Left lung (tissue), 10 donors: ENCODE measurements around the gene GTSE1. TPM values are rescaled to one million over a fixed set of nuclear protein-coding genes. Genes with fewer than 3 reads are reported as not detected.

Source experiments
- ATAC-seq: fragments of 200-7000 bp; cut with Tn5 transposase; one replicate; pipeline ENCODE4 v1.9.1; 2020; ENCODE audit warnings: moderate library complexity
- DNase-seq, 4 donors: peaks; one replicate each; pipeline ENCODE4 v3.0.0-alpha.2; 2013 to 2020
- H3K27ac ChIP-seq, 2 donors: fragments of 200-600 bp; sonication (generic) in 1 of 2; one replicate each; pipeline versions ENCODE4 v1.5.0 to v1.8.0; 2020 to 2021
- H3K27me3 ChIP-seq, 2 donors: fragments of 200-600 bp; sonication (generic) in 1 of 2; one replicate each; pipeline versions ENCODE4 v1.5.0 to v1.8.0; 2020 to 2021
- H3K36me3 ChIP-seq, 2 donors: fragments of 200-600 bp; sonication (generic) in 1 of 2; one replicate each; pipeline versions ENCODE4 v1.5.0 to v1.8.0; 2020 to 2021
- H3K4me1 ChIP-seq, 2 donors: fragments of 200-600 bp; one replicate each; pipeline ENCODE4 v1.8.0; 2021
- H3K4me3 ChIP-seq, 2 donors: fragments of 200-600 bp; sonication (generic) in 1 of 2; one replicate each; pipeline versions ENCODE4 v1.5.0 to v1.8.0; 2020 to 2021; ENCODE audit warnings: mild to moderate bottlenecking in 1 of 2
- H3K9me3 ChIP-seq, 2 donors: fragments of 200-600 bp; sonication (generic) in 1 of 2; one replicate each; pipeline versions ENCODE4 v1.5.0 to v1.8.0; 2020 to 2021
- intact Hi-C, 2 donors: fragments of 100-400 bp; cut with DNase I; formaldehyde crosslinking; loops; one replicate each; pipeline versions ENCODE4 v1.11.2 to v1.14.2; 2022
- polyA plus RNA-seq, 6 donors: library from polyadenylated mRNA; unstranded; fragments of 120-200 nt; gene quantifications; one replicate each; pipeline ENCODE4 v1.2.1, GENCODE V29; 2013; ENCODE audit not compliant: insufficient read length in 6 of 6
- total RNA-seq, 2 donors: library from RNA; stranded (reverse); fragmentation: NEBNext Ultra II Directional; extraction: Animal tissue kit (Norgen Biotek cat#: 25700); gene quantifications; one replicate each; pipeline ENCODE4 v1.2.1, GENCODE V29; 2021
- TF ChIP-seq, protein P1 (sequence below), 2 donors: fragments of 200-600 bp; sonication (generic) in 1 of 2; IDR thresholded peaks; one replicate each; pipeline versions ENCODE4 v1.5.0 to v1.8.0; 2021; ENCODE audit warnings: antibody characterized with exemption in 2 of 2
- donor health status: DM: no; HTN: yes; CAD: no.
- donor health status: DM: no; HTN: no; CAD: no.

Gene GTSE1
- total and polyA plus RNA-seq, 8 donors = 1.5 to 30.6 (median 15.3) TPM

- Histone ChIP-seq H3K27ac (peak overlapping the region; percentile 72 to 83), H3K27me3 (peaks cover 0 to 18% of the 10 kb centered on the region in 2 donors), H3K4me3 (no peak overlapping the region), H3K4me1 (peaks cover 8 to 14% of the 10 kb centered on the region in 2 donors), H3K9me3 (peaks cover 0 to 10% of the 10 kb centered on the region in 2 donors), H3K36me3 (no peaks in the 10 kb centered on the region)
- peak in 1 of 4 donors; percentile 70 for DNase-seq
- intact Hi-C loops = no loop called here
- TF ChIP-seq, protein P1, sequence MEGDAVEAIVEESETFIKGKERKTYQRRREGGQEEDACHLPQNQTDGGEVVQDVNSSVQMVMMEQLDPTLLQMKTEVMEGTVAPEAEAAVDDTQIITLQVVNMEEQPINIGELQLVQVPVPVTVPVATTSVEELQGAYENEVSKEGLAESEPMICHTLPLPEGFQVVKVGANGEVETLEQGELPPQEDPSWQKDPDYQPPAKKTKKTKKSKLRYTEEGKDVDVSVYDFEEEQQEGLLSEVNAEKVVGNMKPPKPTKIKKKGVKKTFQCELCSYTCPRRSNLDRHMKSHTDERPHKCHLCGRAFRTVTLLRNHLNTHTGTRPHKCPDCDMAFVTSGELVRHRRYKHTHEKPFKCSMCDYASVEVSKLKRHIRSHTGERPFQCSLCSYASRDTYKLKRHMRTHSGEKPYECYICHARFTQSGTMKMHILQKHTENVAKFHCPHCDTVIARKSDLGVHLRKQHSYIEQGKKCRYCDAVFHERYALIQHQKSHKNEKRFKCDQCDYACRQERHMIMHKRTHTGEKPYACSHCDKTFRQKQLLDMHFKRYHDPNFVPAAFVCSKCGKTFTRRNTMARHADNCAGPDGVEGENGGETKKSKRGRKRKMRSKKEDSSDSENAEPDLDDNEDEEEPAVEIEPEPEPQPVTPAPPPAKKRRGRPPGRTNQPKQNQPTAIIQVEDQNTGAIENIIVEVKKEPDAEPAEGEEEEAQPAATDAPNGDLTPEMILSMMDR (IDR thresholded peaks at IDR 0.05) = no peak
- ATAC-seq = no peak
Observed at GRCh38 chr22:46378426-46379065, 81.9 kb downstream of the GTSE1 start.

GRCh38 chr22:46379066-46379930 lies 82.6 kb downstream of the GTSE1 start:
- H3K9me3 ChIP-seq = peaks cover 0 to 10% of the 10 kb centered on the region in 2 donors
- H3K27me3 ChIP-seq = peaks cover 0 to 11% of the 10 kb centered on the region in 2 donors
- intact Hi-C loops = no loop called here
- DNase-seq (peak in 3 of 4 donors; percentile 50 to 65 (median 64)), ATAC-seq (peak; percentile 45)
- TF ChIP-seq, protein P1 (IDR thresholded peaks at IDR 0.05) = no peak
- no peak overlapping the region for H3K4me3 ChIP-seq
- H3K27ac ChIP-seq = peak overlapping the region; percentile 72 to 83
- no peaks in the 10 kb centered on the region for H3K36me3 ChIP-seq
- peaks cover 5 to 12% of the 10 kb centered on the region in 2 donors for H3K4me1 ChIP-seq

- H3K27me3 ChIP-seq = peaks cover 0 to 4% of the 10 kb centered on the region in 2 donors
- H3K27ac ChIP-seq = peak overlapping the region in 1 of 2 donors; percentile 72
- peaks cover 0 to 4% of the 10 kb centered on the region in 2 donors for H3K4me1 ChIP-seq
- ATAC-seq (no peak), DNase-seq (peak in 1 of 4 donors; percentile 36)
- TF ChIP-seq, protein P1 (IDR thresholded peaks at IDR 0.05) = no peak
- H3K4me3 ChIP-seq = no peak overlapping the region
- no peaks in the 10 kb centered on the region for H3K36me3 ChIP-seq
- intact Hi-C loops = no loop called here
- peaks cover 0 to 10% of the 10 kb centered on the region in 2 donors for H3K9me3 ChIP-seq
Observed at GRCh38 chr22:46380069-46380468, 83.4 kb downstream of the GTSE1 start.

Other genes with a start within 250 kb of the GTSE1 start
- gene PPARA, start 146.3 kb upstream of the GTSE1 start, total RNA-seq = 10 to 100 TPM; 19.4 to 22.3 TPM
- gene PPARA, start 146.3 kb upstream of the GTSE1 start, polyA plus RNA-seq = 10 to 100 TPM; 13.8 to 16.5 (median 15.2) TPM
- 1 to 10 TPM; 7.7 to 8.6 TPM for gene CDPF1, start 46.6 kb upstream of the GTSE1 start, total RNA-seq
- gene CDPF1, start 46.6 kb upstream of the GTSE1 start, polyA plus RNA-seq = 10 to 100 TPM; 10.3 to 13.5 (median 11.8) TPM
- gene PKDREJ, start 33.5 kb upstream of the GTSE1 start, total RNA-seq = under 1 TPM in 1 of 2 donors, not detected in 1; 0.05 TPM
- under 1 TPM; 0.46 to 0.76 (median 0.67) TPM for gene PKDREJ, start 33.5 kb upstream of the GTSE1 start, polyA plus RNA-seq
- gene TTC38, start 28.9 kb upstream of the GTSE1 start, total RNA-seq = 10 to 100 TPM; 26.8 to 30.8 TPM
- gene TTC38, start 28.9 kb upstream of the GTSE1 start, polyA plus RNA-seq = 10 to 100 TPM; 32.6 to 36.0 (median 34.5) TPM
- 10 to 100 TPM; 34.1 to 35.8 TPM for gene TRMU, start 38.8 kb downstream of the GTSE1 start, total RNA-seq
- 10 to 100 TPM; 39.9 to 53.1 (median 45.8) TPM for gene TRMU, start 38.8 kb downstream of the GTSE1 start, polyA plus RNA-seq
- 10 to 100 TPM; 36.3 to 59.8 TPM for gene CELSR1, start 240.8 kb downstream of the GTSE1 start, total RNA-seq
- gene CELSR1, start 240.8 kb downstream of the GTSE1 start, polyA plus RNA-seq = 10 to 100 TPM; 24.6 to 39.1 (median 30.5) TPM